DOHH2 (cell line): ENCODE results near the gene CACNB4.

Source experiments
- H3F3A ChIP-seq: fragments of 200-600 bp; sonication (generic), shearing (Covaris generic); 2 replicates; pipeline ENCODE4 v1.6.0; 2016; ENCODE audit warnings: antibody characterized with exemption, mild to moderate bottlenecking; ENCODE audit not compliant: control insufficient read depth, insufficient read depth
- H3K27ac ChIP-seq: fragments of 200-600 bp; sonication (generic); 2 replicates; pipeline ENCODE4 v1.5.1; 2014; ENCODE audit warnings: low read depth, mild to moderate bottlenecking, low read length, moderate library complexity
- H3K27me3 ChIP-seq: fragments of 200-600 bp; sonication (generic); 2 replicates; pipeline ENCODE4 v1.6.1; 2014; ENCODE audit warnings: mild to moderate bottlenecking, low read length, mixed read lengths; ENCODE audit not compliant: control insufficient read depth
- H3K36me3 ChIP-seq: fragments of 200-600 bp; sonication (generic); 2 replicates; pipeline ENCODE4 v1.6.1; 2014; ENCODE audit warnings: mild to moderate bottlenecking, low read length, moderate library complexity, mixed read lengths; ENCODE audit not compliant: control insufficient read depth
- H3K4me1 ChIP-seq: fragments of 200-600 bp; sonication (generic); 2 replicates; pipeline ENCODE4 v1.6.1; 2014; ENCODE audit warnings: mild to moderate bottlenecking, low read length, mixed read lengths; ENCODE audit not compliant: control insufficient read depth
- H3K4me2 ChIP-seq: fragments of 200-600 bp; sonication (generic); 2 replicates; pipeline ENCODE4 v1.6.0; 2014; ENCODE audit warnings: mild to moderate bottlenecking, low read length, moderate library complexity
- H3K4me3 ChIP-seq: fragments of 200-600 bp; sonication (generic); 2 replicates; pipeline ENCODE4 v1.5.1; 2014; ENCODE audit warnings: mild to moderate bottlenecking, low read length, mixed read lengths
- H3K79me2 ChIP-seq: fragments of 200-600 bp; sonication (generic); 2 replicates; pipeline ENCODE4 v1.6.1; 2014; ENCODE audit warnings: mild to moderate bottlenecking, low read length, mixed read lengths; ENCODE audit not compliant: control insufficient read depth
- H3K9me2 ChIP-seq: fragments of 200-600 bp; sonication (generic); replicated peaks from 2 replicates; pipeline ENCODE4 v1.6.1; 2014; ENCODE audit warnings: mild to moderate bottlenecking, low read length, mixed read lengths; ENCODE audit not compliant: control insufficient read depth
- H3K9me3 ChIP-seq: fragments of 200-600 bp; sonication (generic); 2 replicates; pipeline ENCODE4 v1.6.1; 2014; ENCODE audit warnings: antibody characterized with exemption, low read length, mixed read lengths; ENCODE audit not compliant: control insufficient read depth, insufficient read depth
- H4K20me1 ChIP-seq: fragments of 200-600 bp; sonication (generic); 2 replicates; pipeline ENCODE4 v1.6.0; 2014; ENCODE audit warnings: low read depth, mild to moderate bottlenecking, antibody characterized with exemption, low read length, moderate library complexity; ENCODE audit not compliant: control insufficient read depth, insufficient read depth
- CTCF ChIP-seq: fragments of 200-600 bp; sonication (generic); IDR thresholded peaks from one replicate; pipeline ENCODE4 v1.5.1; 2014; ENCODE audit warnings: antibody characterized with exemption, mild to moderate bottlenecking, low read depth, low read length; ENCODE audit not compliant: poor library complexity, severe bottlenecking
- EZH2phosphoT487 ChIP-seq: fragments of 200-600 bp; sonication (generic); IDR thresholded peaks from 2 replicates; pipeline ENCODE4 v1.6.1; 2017; ENCODE audit warnings: borderline replicate concordance, mild to moderate bottlenecking, antibody characterized with exemption, low read length, moderate library complexity, mixed read lengths

The CACNB4 gene

GRCh38 chr2:151786077-151786476 is 312.8 kb downstream of the CACNB4 start:
- Histone ChIP-seq H3K27ac (no peak overlapping the region), H3K4me1 (no peaks in the 10 kb centered on the region), H3K4me2 (no peak overlapping the region), H3K4me3 (no peak overlapping the region), H3K9me3 (no peaks in the 10 kb centered on the region), H3K9me2 (no peaks in the 10 kb centered on the region), H3K79me2 (no peaks in the 10 kb centered on the region), H4K20me1 (no peaks in the 10 kb centered on the region), H3K36me3 (peaks cover 13% of the 10 kb centered on the region), H3K27me3 (no peaks in the 10 kb centered on the region), H3F3A (no peaks in the 10 kb centered on the region)
- TF ChIP-seq CTCF, result no peak
- TF ChIP-seq EZH2phosphoT487, result no peak

GRCh38 chr2:151783133-151783520 is 315.7 kb downstream of the CACNB4 start:
- Histone ChIP-seq H3F3A (no peaks in the 10 kb centered on the region), H3K36me3 (peaks cover 14% of the 10 kb centered on the region), H3K79me2 (no peaks in the 10 kb centered on the region), H3K4me3 (no peak overlapping the region), H3K9me3 (no peaks in the 10 kb centered on the region), H3K27me3 (no peaks in the 10 kb centered on the region), H3K9me2 (no peaks in the 10 kb centered on the region), H4K20me1 (no peaks in the 10 kb centered on the region), H3K27ac (no peak overlapping the region), H3K4me1 (no peaks in the 10 kb centered on the region), H3K4me2 (no peak overlapping the region)
- TF ChIP-seq CTCF, result no peak
- TF ChIP-seq EZH2phosphoT487, result no peak
